K562 (cell line): Measurements from ENCODE around the gene CCN5. TPM values are rescaled to one million over a fixed set of nuclear protein-coding genes. Genes with fewer than 3 reads are reported as not detected.

Source experiments
- ATAC-seq: fragments of 200-7000 bp; cut with Tn5 transposase; 3 replicates; pipeline ENCODE4 v1.9.1; 2020; ENCODE audit warnings: moderate library complexity
- BruUV-seq: library from RNA; stranded (reverse); fragments of 400-500 nt; replicated peaks from 2 replicates; lab custom pipeline; 2021; lab: Mats Ljungman, UMichigan
- CTCF ChIA-PET: fragments of 300-600 bp; formaldehyde crosslinking; extraction: SDS; loops from one replicate; lab custom pipeline; 2021; ENCODE audit warnings: low intra/inter-chr PET ratio; lab: Yijun Ruan, JAX
- POLR2A ChIA-PET: fragments of 300-600, 350-650 bp; sonication (Branson Sonifier 250); formaldehyde crosslinking; extraction: SDS; loops from one replicate; lab custom pipeline; 2021; ENCODE audit warnings: antibody characterized with exemption, inconsistent platforms; lab: Yijun Ruan, JAX
- DNase-seq, 4 experiments: peaks; one replicate each; pipeline versions ENCODE4 v3.0.0 to v3.0.0-alpha.2; 2011 to 2018; ENCODE audit warnings: low spot score in 3 of 4, mixed read lengths in 3 of 4; ENCODE audit errors: extremely low read depth in 1 of 4
- FAIRE-seq: peaks from 2 replicates; lab custom pipeline; 2011; peaks lifted over from hg19 to GRCh38; lab: Jason Lieb, UNC
- H2AFZ ChIP-seq: 2 replicates; pipeline ENCODE4 v1.6.0; 2011; ENCODE audit warnings: low read depth, low read length, control low read depth, inconsistent platforms
- H3K27ac ChIP-seq: fragments of 200-600 bp; 3 replicates; pipeline ENCODE4 v1.8.0; 2011; ENCODE audit warnings: low read depth, mild to moderate bottlenecking, control low read depth, inconsistent platforms, low read length, moderate library complexity, mixed read lengths; ENCODE audit errors: extremely low read depth
- H3K27me3 ChIP-seq, 2 experiments: fragments of 300-600 bp in 1 of 2; 2 replicates in 1 of 2; 3 replicates in 1 of 2; pipeline versions ENCODE4 v1.6.0 to v1.8.0; 2011; ENCODE audit warnings: inconsistent platforms in 2 of 2, low read length in 2 of 2, mild to moderate bottlenecking in 1 of 2, mixed read lengths in 1 of 2, moderate library complexity in 1 of 2; ENCODE audit not compliant: control insufficient read depth in 2 of 2, insufficient read depth in 2 of 2
- H3K36me3 ChIP-seq: fragments of 300-600 bp; 3 replicates; pipeline ENCODE4 v1.8.0; 2011; ENCODE audit warnings: mild to moderate bottlenecking, low read length, inconsistent platforms; ENCODE audit not compliant: control insufficient read depth, insufficient read depth
- H3K4me1 ChIP-seq, 2 experiments: fragments of 200-600 bp in 1 of 2; replicated peaks in 1 of 2; 2 replicates in 1 of 2; 3 replicates in 1 of 2; pipeline versions ENCODE4 v1.5.1 to v1.8.0; 2011; ENCODE audit warnings: inconsistent platforms in 2 of 2, low read length in 2 of 2, mild to moderate bottlenecking in 1 of 2, mixed read lengths in 1 of 2, moderate library complexity in 1 of 2; ENCODE audit not compliant: control insufficient read depth in 2 of 2, insufficient read depth in 2 of 2
- H3K4me2 ChIP-seq: 2 replicates; pipeline ENCODE4 v1.6.1; 2011; ENCODE audit warnings: low read length, control low read depth, inconsistent platforms, mixed read lengths; ENCODE audit not compliant: insufficient read depth
- H3K4me3 ChIP-seq: fragments of 200-600 bp; sonication (generic), shearing (Covaris generic); 2 replicates; pipeline ENCODE4 v1.5.1; 2016; ENCODE audit warnings: control low read depth, inconsistent platforms
- H3K79me2 ChIP-seq: fragments of 200-600 bp; 3 replicates; pipeline ENCODE4 v1.8.0; 2011; ENCODE audit warnings: low read length, inconsistent platforms; ENCODE audit not compliant: control insufficient read depth, insufficient read depth
- H3K9ac ChIP-seq, 2 experiments: 2 replicates each; pipeline versions ENCODE4 v1.6.0 to v1.6.1; 2011; ENCODE audit warnings: low read depth in 2 of 2, low read length in 2 of 2, control low read depth in 1 of 2, inconsistent platforms in 1 of 2, mild to moderate bottlenecking in 1 of 2, mixed read lengths in 1 of 2; ENCODE audit not compliant: insufficient read depth in 1 of 2
- H3K9me1 ChIP-seq: one replicate; pipeline ENCODE4 v1.6.0; 2011; ENCODE audit warnings: inconsistent platforms, mild to moderate bottlenecking, low read length, moderate library complexity; ENCODE audit not compliant: control insufficient read depth, insufficient read depth
- H3K9me3 ChIP-seq: replicated peaks from 2 replicates; pipeline ENCODE4 v1.5.1; 2011; ENCODE audit warnings: low read depth, low read length, inconsistent platforms; ENCODE audit not compliant: control insufficient read depth, insufficient read depth
- H4K20me1 ChIP-seq: replicated peaks from 2 replicates; pipeline ENCODE4 v1.6.1; 2011; ENCODE audit warnings: low read length, inconsistent platforms, mixed read lengths; ENCODE audit not compliant: control insufficient read depth, insufficient read depth
- CHD2 ChIP-seq: IDR thresholded peaks from 2 replicates; pipeline ENCODE4 v1.6.1; 2011; ENCODE audit warnings: low read depth, low read length
- COPS2 ChIP-seq: fragments of 450-650 bp; conservative IDR thresholded peaks from 2 replicates; pipeline ENCODE4 v1.6.1; 2016; ENCODE audit warnings: mild to moderate bottlenecking, moderate library complexity
- CTBP1 ChIP-seq: fragments of 450-650 bp; IDR thresholded peaks from 2 replicates; pipeline ENCODE4 v1.6.1; 2016; ENCODE audit warnings: borderline replicate concordance
- HDAC6 ChIP-seq: IDR thresholded peaks from 2 replicates; pipeline ENCODE4 v1.6.1; 2012; ENCODE audit warnings: low read depth, mild to moderate bottlenecking, control low read depth, inconsistent platforms, low read length, moderate library complexity
- HNRNPL ChIP-seq: fragments of 200-400 bp; formaldehyde crosslinking; IDR thresholded peaks from 2 replicates; pipeline ENCODE4 v1.6.1; 2017; ENCODE audit warnings: low read depth, mild to moderate bottlenecking, low read length
- MEF2D ChIP-seq: conservative IDR thresholded peaks from 2 replicates; pipeline ENCODE4 v1.6.1; 2016; ENCODE audit warnings: low read depth, missing genetic modification characterization, missing compliant biosample characterization
- RBM25 ChIP-seq: fragments of 200-400 bp; formaldehyde crosslinking; IDR thresholded peaks from 2 replicates; pipeline ENCODE4 v1.6.1; 2018; ENCODE audit warnings: low read length, low read depth, moderate library complexity; ENCODE audit not compliant: severe bottlenecking
- ZNF766 ChIP-seq: fragments of 200-800 bp; sonication (Bioruptor generic); conservative IDR thresholded peaks from 2 replicates; pipeline ENCODE4 v1.6.1; 2016; ENCODE audit warnings: missing genetic modification characterization, missing compliant biosample characterization
- WGBS: fragments of 100-300 bp; shearing (Covaris generic); methylation state at CpG from one replicate; pipeline ENCODE4 v1.1.6; 2016; ENCODE audit warnings: low coverage, mixed read lengths; ENCODE audit not compliant: insufficient coverage; ENCODE audit errors: missing lambda C conversion rate; 5-methylcytosine and 5-hydroxymethylcytosine counted together
- in situ Hi-C: fragments of 300-500 bp; cut with MboI; formaldehyde crosslinking; loops from 4 replicates; pipeline ENCODE4 v1.15.0; 2018; ENCODE audit warnings: inconsistent platforms, mixed read lengths
- intact Hi-C: fragments of 100-400 bp; cut with micrococcal nuclease; formaldehyde crosslinking; loops from 2 replicates; pipeline ENCODE4 v1.14.2; 2022
- polyA plus RNA-seq, 8 experiments: library from polyadenylated mRNA; depleted of rRNA in 4 of 8; stranded (reverse) in 5 of 8; unstranded in 3 of 8; fragments of >200 nt; fragmentation: Nextera tagmentation in 2 of 8; fragmentation: Illumina TruSeq in 1 of 8; extraction: Ambion mirVana in 2 of 8; extraction: Trizol in 1 of 8; gene quantifications; 2 replicates each; pipeline versions ENCODE4 v1.2.1 to v1.2.3, GENCODE V29; 2011 to 2014; ENCODE audit warnings: inconsistent platforms in 1 of 8, missing spikeins in 1 of 8
- total RNA-seq, 7 experiments: library from RNA; depleted of rRNA in 6 of 7; stranded (reverse); fragments of >200 nt in 6 of 7; fragmentation: Illumina TruSeq in 2 of 7; extraction: Trizol in 2 of 7; gene quantifications; 2 replicates each; pipeline versions ENCODE4 v1.2.1 to v1.2.3, GENCODE V29; 2011 to 2021; ENCODE audit warnings: low replicate concordance in 1 of 7
- TF ChIP-seq, protein P1 (sequence below): fragments of 450-650 bp; IDR thresholded peaks from 2 replicates; pipeline ENCODE4 v1.6.1; 2016
- TF ChIP-seq, protein P2 (sequence below): fragments of 450-650 bp; IDR thresholded peaks from 2 replicates; pipeline ENCODE4 v1.6.1; 2014; ENCODE audit warnings: low read depth, mild to moderate bottlenecking, moderate library complexity, borderline replicate concordance

Gene CCN5
- total and polyA plus RNA-seq, 9 of the 15 experiments (the other 6 are each of a cell fraction or from before 2014, with no cell fraction given) = not detected

DNA sequence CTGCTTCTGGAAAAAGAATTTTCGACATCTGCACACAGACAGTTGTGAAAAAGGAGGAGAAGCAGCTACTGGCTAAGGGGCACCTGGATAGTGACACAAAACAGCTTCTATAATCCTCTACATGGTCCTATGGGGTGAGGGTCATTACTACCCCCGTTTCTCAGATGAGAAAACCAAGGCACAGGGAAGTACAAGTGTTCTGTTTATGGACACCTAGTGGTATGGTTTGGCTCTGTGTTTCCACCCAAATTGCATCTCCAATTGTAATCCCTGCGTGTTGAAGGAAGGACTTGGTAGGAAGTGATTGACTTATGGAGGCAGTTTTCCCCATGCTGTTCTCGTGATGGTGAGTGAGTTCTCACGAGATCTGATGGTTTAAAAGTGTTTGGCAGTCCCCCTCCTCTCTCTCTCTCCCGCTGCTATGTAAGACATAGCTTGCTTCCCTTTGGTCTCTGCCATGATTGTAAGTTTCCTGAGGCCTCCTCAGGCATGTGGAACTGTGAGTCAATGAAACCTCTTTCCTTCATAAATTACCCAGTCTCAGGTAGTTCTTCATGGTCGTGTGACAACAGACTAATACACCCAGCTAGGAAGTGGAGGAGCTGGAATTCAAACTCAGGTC, 28.0 kb downstream of the CCN5 start:
- intact Hi-C loops (no loop called here), in situ Hi-C loops (loop anchor here (5.0 to 10.0 kb wide), 2 partner anchors 56 to 122 kb away; no protein-coding TSS in a partner anchor)
- WGBS = 6% methylated on average over 7 of the region's 7 CpGs
- H2AFZ ChIP-seq = peak overlapping the region; percentile 27; the same call in 1 of the 2 replicates
- H3K36me3 ChIP-seq = no peaks in the 10 kb centered on the region
- FAIRE-seq (no peak), DNase-seq (peak in 1 of 4 experiments; percentile 9), ATAC-seq (no peak)
- no TSS peak for BruUV-seq
- peaks cover 3 to 10% of the 10 kb centered on the region in 2 experiments; a peak in 3 of 5 replicates for H3K4me1 ChIP-seq
- no peak overlapping the region for H3K27ac ChIP-seq
- no peaks in the 10 kb centered on the region for H4K20me1 ChIP-seq
- no peak overlapping the region for H3K9ac ChIP-seq
- no peaks in the 10 kb centered on the region for H3K9me3 ChIP-seq
- no peaks in the 10 kb centered on the region for H3K9me1 ChIP-seq
- no peak for TF ChIP-seq HNRNPL
- TF ChIP-seq CHD2 = peak; percentile 91
- TF ChIP-seq COPS2 = no peak
- TF ChIP-seq, protein P1, sequence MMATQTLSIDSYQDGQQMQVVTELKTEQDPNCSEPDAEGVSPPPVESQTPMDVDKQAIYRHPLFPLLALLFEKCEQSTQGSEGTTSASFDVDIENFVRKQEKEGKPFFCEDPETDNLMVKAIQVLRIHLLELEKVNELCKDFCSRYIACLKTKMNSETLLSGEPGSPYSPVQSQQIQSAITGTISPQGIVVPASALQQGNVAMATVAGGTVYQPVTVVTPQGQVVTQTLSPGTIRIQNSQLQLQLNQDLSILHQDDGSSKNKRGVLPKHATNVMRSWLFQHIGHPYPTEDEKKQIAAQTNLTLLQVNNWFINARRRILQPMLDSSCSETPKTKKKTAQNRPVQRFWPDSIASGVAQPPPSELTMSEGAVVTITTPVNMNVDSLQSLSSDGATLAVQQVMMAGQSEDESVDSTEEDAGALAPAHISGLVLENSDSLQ = 0 out of 2 replicates have a peak, but pooled peaks have one; percentile 23
- TF ChIP-seq ZNF766 = peak; percentile 74
- no peak for TF ChIP-seq CTBP1
- TF ChIP-seq RBM25 = peak; percentile 59
- no peak for TF ChIP-seq HDAC6
- TF ChIP-seq, protein P2, sequence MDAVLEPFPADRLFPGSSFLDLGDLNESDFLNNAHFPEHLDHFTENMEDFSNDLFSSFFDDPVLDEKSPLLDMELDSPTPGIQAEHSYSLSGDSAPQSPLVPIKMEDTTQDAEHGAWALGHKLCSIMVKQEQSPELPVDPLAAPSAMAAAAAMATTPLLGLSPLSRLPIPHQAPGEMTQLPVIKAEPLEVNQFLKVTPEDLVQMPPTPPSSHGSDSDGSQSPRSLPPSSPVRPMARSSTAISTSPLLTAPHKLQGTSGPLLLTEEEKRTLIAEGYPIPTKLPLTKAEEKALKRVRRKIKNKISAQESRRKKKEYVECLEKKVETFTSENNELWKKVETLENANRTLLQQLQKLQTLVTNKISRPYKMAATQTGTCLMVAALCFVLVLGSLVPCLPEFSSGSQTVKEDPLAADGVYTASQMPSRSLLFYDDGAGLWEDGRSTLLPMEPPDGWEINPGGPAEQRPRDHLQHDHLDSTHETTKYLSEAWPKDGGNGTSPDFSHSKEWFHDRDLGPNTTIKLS = 0 out of 2 replicates have a peak, but pooled peaks have one; percentile 30
- no peak for TF ChIP-seq MEF2D (tag)
- no peak overlapping the region for H3K4me3 ChIP-seq
- ChIA-PET CTCF (interaction anchor here (0.7 kb wide), 1 partner anchor 146 kb away, joined by 4 read pairs; no protein-coding TSS in a partner anchor), POLR2A (no interaction called here)
- peaks cover 0 to 9% of the 10 kb centered on the region in 2 experiments; a peak in 4 of 5 replicates for H3K27me3 ChIP-seq
- H3K79me2 ChIP-seq = no peaks in the 10 kb centered on the region
- H3K4me2 ChIP-seq = no peak overlapping the region
